Mucosa of rectum (tissue), 2 donors: ENCODE results near the gene SEMA4D.
A peak's percentile ranks its signal among the peaks of the same experiment; 100 is the strongest.

Experiments
- H3K27ac ChIP-seq, 2 donors: one replicate each; pipeline ENCODE4 v1.7.0; 2013; ENCODE audit warnings: inconsistent platforms in 2 of 2, low read depth in 2 of 2, low read length in 2 of 2
- H3K27me3 ChIP-seq, 2 donors: one replicate each; pipeline ENCODE4 v1.7.0; 2013; ENCODE audit warnings: low read length in 2 of 2; ENCODE audit not compliant: control insufficient read depth in 2 of 2, insufficient read depth in 2 of 2
- H3K36me3 ChIP-seq, 2 donors: one replicate each; pipeline ENCODE4 v1.7.0; 2013; ENCODE audit warnings: low read length in 2 of 2; ENCODE audit not compliant: control insufficient read depth in 2 of 2, insufficient read depth in 2 of 2
- H3K4me1 ChIP-seq, 2 donors: one replicate each; pipeline ENCODE4 v1.7.0; 2013; ENCODE audit warnings: low read length in 2 of 2, mild to moderate bottlenecking in 1 of 2; ENCODE audit not compliant: control insufficient read depth in 2 of 2, insufficient read depth in 2 of 2
- H3K4me3 ChIP-seq, 2 donors: one replicate each; pipeline ENCODE4 v1.7.0; 2013; ENCODE audit warnings: low read length in 2 of 2
- H3K9ac ChIP-seq, 2 donors: one replicate each; pipeline ENCODE4 v1.7.0; 2013; ENCODE audit warnings: low read length in 2 of 2, low read depth in 1 of 2, mild to moderate bottlenecking in 1 of 2
- H3K9me3 ChIP-seq, 2 donors: one replicate each; pipeline ENCODE4 v1.7.0; 2013; ENCODE audit warnings: low read length in 2 of 2; ENCODE audit not compliant: control insufficient read depth in 2 of 2
- donor health status: healthy.
- donor health status: Normal muscosa, but diverticular disease.

The SEMA4D gene

DNA sequence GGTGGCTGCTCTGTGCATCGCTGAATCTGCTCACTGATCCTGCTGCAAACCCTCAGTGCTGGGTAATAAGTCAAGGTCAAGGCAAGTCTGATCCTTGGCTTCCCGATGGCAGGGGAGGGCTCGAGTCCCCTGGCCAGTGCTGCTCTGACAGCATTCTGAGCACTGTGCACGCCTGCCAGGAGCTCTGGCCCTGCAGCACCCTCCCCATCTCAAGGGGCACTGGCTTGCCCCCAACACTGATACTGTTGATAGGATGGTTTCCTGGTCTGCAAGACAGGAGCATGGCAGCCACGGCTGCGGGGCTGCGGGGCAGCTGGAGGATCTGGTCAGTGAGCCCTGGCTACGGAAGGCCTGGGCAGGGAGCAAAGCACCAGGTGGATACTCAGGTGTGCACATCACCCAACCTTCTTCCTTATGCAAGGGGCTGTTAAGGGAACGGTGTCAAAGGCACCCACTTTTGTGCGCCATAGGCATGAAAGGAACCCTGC, 107.8 kb downstream of the SEMA4D start:
- Histone ChIP-seq H3K27ac (no peak overlapping the region), H3K4me1 (peaks cover 2 to 4% of the 10 kb centered on the region in 2 donors), H3K4me3 (no peak overlapping the region), H3K36me3 (peaks cover 48 to 79% of the 10 kb centered on the region in 2 donors), H3K9ac (no peak overlapping the region), H3K27me3 (no peaks in the 10 kb centered on the region), H3K9me3 (no peaks in the 10 kb centered on the region)

- Histone ChIP-seq H3K27me3 (no peaks in the 10 kb centered on the region), H3K27ac (peak overlapping the region; percentile 61 to 69), H3K9ac (no peak overlapping the region), H3K4me1 (peaks cover 2 to 4% of the 10 kb centered on the region in 2 donors), H3K4me3 (no peak overlapping the region), H3K9me3 (no peaks in the 10 kb centered on the region), H3K36me3 (peaks cover 43 to 78% of the 10 kb centered on the region in 2 donors)
Observed at GRCh38 chr9:89388868-89389177, 109.1 kb downstream of the SEMA4D start.

DNA sequence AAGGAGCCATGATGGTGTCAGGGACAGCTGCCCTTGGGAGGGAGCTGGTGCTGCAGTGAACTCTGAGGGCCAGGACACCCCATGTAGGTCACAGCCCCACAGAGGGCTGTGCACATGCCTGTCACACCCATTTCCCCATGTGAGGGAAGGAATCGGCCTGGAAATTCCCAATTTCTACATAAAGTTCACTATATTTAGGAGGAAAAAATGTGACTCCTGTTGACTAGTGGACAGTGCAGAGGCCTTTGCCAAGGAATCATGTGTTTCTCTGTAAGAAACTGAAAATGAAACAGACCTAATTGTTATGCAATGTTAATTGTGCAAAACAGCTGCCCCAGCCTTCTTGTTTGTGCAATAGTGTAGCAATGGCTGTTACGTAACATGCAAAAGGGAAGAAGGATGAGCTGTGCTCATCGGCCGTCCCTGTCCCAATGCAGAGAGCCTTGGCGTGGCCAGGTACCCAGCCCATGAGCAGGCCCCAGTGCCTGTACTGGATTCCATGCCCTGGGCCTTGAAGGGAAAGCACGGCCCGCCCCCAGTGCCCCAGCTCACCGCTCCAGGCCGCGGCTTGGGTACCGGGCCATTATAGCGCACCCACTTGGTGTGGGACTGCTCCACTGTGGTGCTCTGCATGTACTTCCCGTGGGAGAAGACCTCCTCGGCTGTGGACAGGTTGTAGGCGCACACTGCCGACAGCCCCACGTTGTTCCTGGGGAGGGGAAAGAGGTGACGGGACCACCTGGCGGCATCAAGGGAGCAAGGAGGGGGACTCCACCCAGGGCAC, 109.6 kb downstream of the SEMA4D start:
- peaks cover 2 to 4% of the 10 kb centered on the region in 2 donors for H3K4me1 ChIP-seq
- H3K27ac ChIP-seq: peak overlapping the region; percentile 61 to 69
- H3K9ac ChIP-seq: no peak overlapping the region
- H3K4me3 ChIP-seq: no peak overlapping the region
- H3K9me3 ChIP-seq: no peaks in the 10 kb centered on the region
- H3K36me3 ChIP-seq: peaks cover 44 to 77% of the 10 kb centered on the region in 2 donors
- no peaks in the 10 kb centered on the region for H3K27me3 ChIP-seq

- Histone ChIP-seq H3K9me3 (no peaks in the 10 kb centered on the region), H3K27me3 (no peaks in the 10 kb centered on the region), H3K4me1 (peaks cover 2 to 4% of the 10 kb centered on the region in 2 donors), H3K36me3 (peaks cover 39 to 72% of the 10 kb centered on the region in 2 donors), H3K4me3 (no peak overlapping the region), H3K9ac (no peak overlapping the region), H3K27ac (no peak overlapping the region)
Observed at GRCh38 chr9:89387197-89387849, 110.6 kb downstream of the SEMA4D start.

GRCh38 chr9:89386797-89387196, 111.1 kb downstream of the SEMA4D start:
- Histone ChIP-seq H3K27ac (no peak overlapping the region), H3K4me1 (peaks cover 2 to 4% of the 10 kb centered on the region in 2 donors), H3K27me3 (no peaks in the 10 kb centered on the region), H3K4me3 (no peak overlapping the region), H3K36me3 (peaks cover 39 to 68% of the 10 kb centered on the region in 2 donors), H3K9me3 (no peaks in the 10 kb centered on the region), H3K9ac (no peak overlapping the region)

- H3K27me3 ChIP-seq: no peaks in the 10 kb centered on the region
- H3K9me3 ChIP-seq: no peaks in the 10 kb centered on the region
- no peak overlapping the region for H3K4me3 ChIP-seq
- no peak overlapping the region for H3K9ac ChIP-seq
- no peak overlapping the region for H3K27ac ChIP-seq
- H3K4me1 ChIP-seq: peaks cover 2 to 4% of the 10 kb centered on the region in 2 donors
- H3K36me3 ChIP-seq: peaks cover 33 to 67% of the 10 kb centered on the region in 2 donors
Observed at GRCh38 chr9:89386206-89386605, 111.7 kb downstream of the SEMA4D start.

- H3K4me1 ChIP-seq: peaks cover 2 to 4% of the 10 kb centered on the region in 2 donors
- peaks cover 23 to 58% of the 10 kb centered on the region in 2 donors for H3K36me3 ChIP-seq
- no peaks in the 10 kb centered on the region for H3K27me3 ChIP-seq
- H3K4me3 ChIP-seq: no peak overlapping the region
- H3K9ac ChIP-seq: no peak overlapping the region
- H3K27ac ChIP-seq: no peak overlapping the region
- H3K9me3 ChIP-seq: no peaks in the 10 kb centered on the region
Observed at GRCh38 chr9:89384783-89385182, 113.1 kb downstream of the SEMA4D start.

GRCh38 chr9:89383721-89384300, 114.1 kb downstream of the SEMA4D start:
- Histone ChIP-seq H3K27ac (no peak overlapping the region), H3K27me3 (no peaks in the 10 kb centered on the region), H3K4me1 (peaks cover 0 to 2% of the 10 kb centered on the region in 2 donors), H3K9ac (no peak overlapping the region), H3K9me3 (no peaks in the 10 kb centered on the region), H3K4me3 (no peak overlapping the region), H3K36me3 (peaks cover 24 to 53% of the 10 kb centered on the region in 2 donors)

- H3K36me3 ChIP-seq: peaks cover 21 to 56% of the 10 kb centered on the region in 2 donors
- H3K27ac ChIP-seq: no peak overlapping the region
- no peak overlapping the region for H3K9ac ChIP-seq
Observed at GRCh38 chr9:89383030-89383720, 114.7 kb downstream of the SEMA4D start.

More at GRCh38 chr9:89383030-89383720, 114.7 kb downstream of the SEMA4D start:
- no peaks in the 10 kb centered on the region for H3K27me3 ChIP-seq
- H3K4me3 ChIP-seq: no peak overlapping the region
- no peaks in the 10 kb centered on the region for H3K4me1 ChIP-seq
- H3K9me3 ChIP-seq: no peaks in the 10 kb centered on the region
